ENCODE measurements around the gene STK25.

DNA sequence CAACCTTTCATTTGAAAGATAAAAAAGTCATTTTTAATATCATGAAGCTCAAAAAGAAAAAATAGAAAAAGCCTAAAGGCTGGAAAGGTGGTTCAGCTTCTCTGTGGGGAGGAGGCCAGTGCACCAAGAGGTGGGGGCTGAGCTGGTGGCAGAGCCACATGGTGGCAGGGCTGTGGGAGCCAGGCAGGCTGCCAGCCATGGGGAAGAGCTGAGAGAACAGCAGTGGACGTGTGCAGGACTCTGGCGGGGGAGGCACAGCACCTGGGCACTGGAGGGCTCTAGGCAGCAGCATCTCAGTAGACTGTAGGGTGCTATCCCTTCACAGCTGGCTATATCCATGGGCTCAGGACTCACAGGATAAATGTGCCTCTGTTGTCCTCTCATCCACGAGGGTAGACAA lies 47.8 kb downstream of the STK25 start:
- TF ChIP-seq EP300 (IDR thresholded peaks at IDR 0.05; ENCODE audit: borderline replicate concordance in 1 of 2, low read depth in 2 of 2, low read length in 2 of 2) (no peak), HDAC2 (IDR thresholded peaks at IDR 0.05; ENCODE audit: borderline replicate concordance in 1 of 2, low read depth in 2 of 2, low read length in 2 of 2) (no peak), POLR2A (IDR thresholded peaks at IDR 0.05; ENCODE audit: control extremely low read depth in 1 of 2, low read depth in 2 of 2, low read length in 2 of 2) (no peak), RAD21 (IDR thresholded peaks at IDR 0.05 in 1 of 2, conservative IDR thresholded peaks at IDR 0.05 in 1 of 2; ENCODE audit: low read depth in 2 of 2, low read length in 2 of 2) (no peak), TBP (IDR thresholded peaks at IDR 0.05; ENCODE audit: low read depth, low read length) (no peak)
- TF ChIP-seq, protein P1, sequence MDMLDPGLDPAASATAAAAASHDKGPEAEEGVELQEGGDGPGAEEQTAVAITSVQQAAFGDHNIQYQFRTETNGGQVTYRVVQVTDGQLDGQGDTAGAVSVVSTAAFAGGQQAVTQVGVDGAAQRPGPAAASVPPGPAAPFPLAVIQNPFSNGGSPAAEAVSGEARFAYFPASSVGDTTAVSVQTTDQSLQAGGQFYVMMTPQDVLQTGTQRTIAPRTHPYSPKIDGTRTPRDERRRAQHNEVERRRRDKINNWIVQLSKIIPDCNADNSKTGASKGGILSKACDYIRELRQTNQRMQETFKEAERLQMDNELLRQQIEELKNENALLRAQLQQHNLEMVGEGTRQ (IDR thresholded peaks at IDR 0.05; ENCODE audit: low read length), result no peak
- TF ChIP-seq, protein P2, sequence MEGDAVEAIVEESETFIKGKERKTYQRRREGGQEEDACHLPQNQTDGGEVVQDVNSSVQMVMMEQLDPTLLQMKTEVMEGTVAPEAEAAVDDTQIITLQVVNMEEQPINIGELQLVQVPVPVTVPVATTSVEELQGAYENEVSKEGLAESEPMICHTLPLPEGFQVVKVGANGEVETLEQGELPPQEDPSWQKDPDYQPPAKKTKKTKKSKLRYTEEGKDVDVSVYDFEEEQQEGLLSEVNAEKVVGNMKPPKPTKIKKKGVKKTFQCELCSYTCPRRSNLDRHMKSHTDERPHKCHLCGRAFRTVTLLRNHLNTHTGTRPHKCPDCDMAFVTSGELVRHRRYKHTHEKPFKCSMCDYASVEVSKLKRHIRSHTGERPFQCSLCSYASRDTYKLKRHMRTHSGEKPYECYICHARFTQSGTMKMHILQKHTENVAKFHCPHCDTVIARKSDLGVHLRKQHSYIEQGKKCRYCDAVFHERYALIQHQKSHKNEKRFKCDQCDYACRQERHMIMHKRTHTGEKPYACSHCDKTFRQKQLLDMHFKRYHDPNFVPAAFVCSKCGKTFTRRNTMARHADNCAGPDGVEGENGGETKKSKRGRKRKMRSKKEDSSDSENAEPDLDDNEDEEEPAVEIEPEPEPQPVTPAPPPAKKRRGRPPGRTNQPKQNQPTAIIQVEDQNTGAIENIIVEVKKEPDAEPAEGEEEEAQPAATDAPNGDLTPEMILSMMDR (IDR thresholded peaks at IDR 0.05; ENCODE audit: control extremely low read depth in 1 of 3, insufficient read depth in 1 of 3, low read depth in 1 of 3, low read length in 3 of 3), result no peak
- TF ChIP-seq, protein P3, sequence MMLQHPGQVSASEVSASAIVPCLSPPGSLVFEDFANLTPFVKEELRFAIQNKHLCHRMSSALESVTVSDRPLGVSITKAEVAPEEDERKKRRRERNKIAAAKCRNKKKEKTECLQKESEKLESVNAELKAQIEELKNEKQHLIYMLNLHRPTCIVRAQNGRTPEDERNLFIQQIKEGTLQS (IDR thresholded peaks at IDR 0.05; ENCODE audit: insufficient read depth, low read depth, low read length), result no peak
